Erythroblast (primary cell): ENCODE measurements around the gene ACTMAP.

ENCODE experiments used
- GATA1 ChIP-seq: IDR thresholded peaks from 2 replicates; pipeline ENCODE4 v1.6.1; 2011; ENCODE audit warnings: low read depth, mild to moderate bottlenecking, control low read depth, low read length, moderate library complexity
- POLR2A ChIP-seq: IDR thresholded peaks from 2 replicates; pipeline ENCODE4 v1.6.1; 2011; ENCODE audit warnings: mild to moderate bottlenecking, low read length

DNA sequence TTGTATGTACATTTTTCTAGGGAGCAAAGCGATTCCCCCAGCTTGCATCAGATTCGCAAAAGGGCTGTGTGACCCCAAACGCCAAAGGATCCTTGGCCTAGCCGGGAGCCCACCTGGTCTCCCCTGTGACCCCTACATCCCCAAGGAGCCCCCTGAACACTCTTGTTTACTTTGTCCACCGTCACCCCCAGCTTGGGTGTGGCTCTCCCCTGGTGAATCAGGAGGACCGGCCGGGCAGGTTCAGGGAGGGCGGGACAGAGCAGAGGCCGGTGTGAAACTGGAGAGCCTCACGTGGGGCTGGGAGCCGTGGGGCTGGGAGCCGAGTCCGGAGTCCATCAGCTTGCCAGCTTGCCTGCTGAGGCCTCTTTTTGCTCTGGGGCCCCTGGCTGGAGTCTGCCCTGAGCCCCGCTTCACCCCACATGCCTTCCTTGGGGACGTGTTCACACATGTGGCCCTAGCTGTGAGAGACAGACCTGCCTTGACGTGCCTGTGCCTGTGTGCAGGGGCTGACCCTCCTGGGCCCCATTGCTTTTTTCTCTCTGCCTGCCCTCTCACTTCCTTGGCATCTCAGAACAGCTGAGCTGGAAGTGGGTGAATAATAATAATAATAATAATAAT, 31.4 kb downstream of the ACTMAP start:
- TF ChIP-seq POLR2A: no peak
- no peak for TF ChIP-seq GATA1
